Naive thymus-derived CD4-positive, alpha-beta T cell (primary cell): ENCODE data around the gene CBY2. TPM values are rescaled to one million over a fixed set of nuclear protein-coding genes. Genes with fewer than 3 reads are reported as not detected.

Source experiments
- ATAC-seq: fragments of 150-1000 bp; cut with Tn5 transposase; 2 replicates; pipeline ENCODE4 v1.10.0; 2021; ENCODE audit warnings: mild to moderate bottlenecking, moderate library complexity
- CTCF ChIA-PET: fragments of 350-600 bp; sonication (Branson Sonifier 250); formaldehyde crosslinking; loops from one replicate; lab custom pipeline; 2021; ENCODE audit warnings: antibody characterized with exemption; lab: Charles Lee
- POLR2A ChIA-PET: fragments of 350-600 bp; sonication (Branson Sonifier 250); formaldehyde crosslinking; loops from one replicate; lab custom pipeline; 2021; ENCODE audit warnings: antibody characterized with exemption, inconsistent platforms; lab: Charles Lee
- DNase-seq, 9 donors: peaks; one replicate each; pipeline versions ENCODE4 v3.0.0 to v3.0.0-alpha.2; 2020 to 2022; ENCODE audit warnings: mixed read lengths in 1 of 9
- H3K27ac ChIP-seq: one replicate; pipeline ENCODE4 v1.7.0; 2013; ENCODE audit warnings: mild to moderate bottlenecking, low read depth, low read length, moderate library complexity
- H3K27me3 ChIP-seq, 2 donors: one replicate each; pipeline ENCODE4 v1.7.0; 2013; ENCODE audit warnings: low read length in 2 of 2, mild to moderate bottlenecking in 2 of 2, moderate library complexity in 2 of 2; ENCODE audit not compliant: control insufficient read depth in 2 of 2, insufficient read depth in 2 of 2
- H3K36me3 ChIP-seq, 3 experiments: 1 replicate in 2 of 3; 2 replicates in 1 of 3; pipeline ENCODE4 v1.7.0; 2013; ENCODE audit warnings: low read length in 3 of 3, mild to moderate bottlenecking in 3 of 3, moderate library complexity in 1 of 3; ENCODE audit not compliant: insufficient read depth in 3 of 3, control insufficient read depth in 2 of 3
- H3K4me1 ChIP-seq, 2 donors: one replicate each; pipeline ENCODE4 v1.7.0; 2013; ENCODE audit warnings: low read length in 2 of 2, mild to moderate bottlenecking in 2 of 2, moderate library complexity in 1 of 2; ENCODE audit not compliant: control insufficient read depth in 2 of 2, insufficient read depth in 2 of 2
- H3K4me3 ChIP-seq: 2 replicates; pipeline ENCODE4 v1.7.0; 2013; ENCODE audit warnings: mild to moderate bottlenecking, low read length
- H3K9me3 ChIP-seq, 3 experiments: 1 replicate in 2 of 3; 2 replicates in 1 of 3; pipeline ENCODE4 v1.7.0; 2013; ENCODE audit warnings: low read length in 3 of 3; ENCODE audit not compliant: control insufficient read depth in 2 of 3
- H3K27ac Mint-ChIP-seq, 9 donors: one replicate each; pipeline ENCODE4 v1.8.0; 2020 to 2022; ENCODE audit warnings: mixed read lengths in 9 of 9, mild to moderate bottlenecking in 8 of 9, moderate library complexity in 5 of 9, inconsistent platforms in 2 of 9
- H3K27me3 Mint-ChIP-seq, 5 donors: one replicate each; pipeline ENCODE4 v1.8.0; 2021 to 2022; ENCODE audit warnings: mixed read lengths in 5 of 5, mild to moderate bottlenecking in 1 of 5
- H3K36me3 Mint-ChIP-seq, 5 donors: one replicate each; pipeline ENCODE4 v1.8.0; 2020 to 2022; ENCODE audit warnings: mixed read lengths in 5 of 5, mild to moderate bottlenecking in 3 of 5, inconsistent platforms in 1 of 5
- H3K4me1 Mint-ChIP-seq, 7 donors: one replicate each; pipeline ENCODE4 v1.8.0; 2020 to 2022; ENCODE audit warnings: mixed read lengths in 7 of 7, mild to moderate bottlenecking in 3 of 7, inconsistent platforms in 1 of 7
- H3K4me3 Mint-ChIP-seq, 10 donors: one replicate each; pipeline ENCODE4 v1.8.0; 2020 to 2022; ENCODE audit warnings: mild to moderate bottlenecking in 10 of 10, mixed read lengths in 10 of 10, moderate library complexity in 6 of 10, inconsistent platforms in 2 of 10
- H3K9me3 Mint-ChIP-seq, 11 donors: one replicate each; pipeline ENCODE4 v1.8.0; 2020 to 2022; ENCODE audit warnings: mixed read lengths in 11 of 11, mild to moderate bottlenecking in 4 of 11, inconsistent platforms in 1 of 11, moderate library complexity in 1 of 11
- intact Hi-C, 2 donors: fragments of 100-400 bp; cut with micrococcal nuclease; formaldehyde crosslinking; loops; one replicate each; pipeline ENCODE4 v1.15.1; 2023
- polyA plus RNA-seq, 2 donors: library from polyadenylated mRNA; unstranded; fragments of 300-500 nt; fragmentation: Illumina TruSeq; gene quantifications; one replicate each; pipeline ENCODE4 v1.2.3, GENCODE V29; 2021
- total RNA-seq, 6 experiments: library from RNA in 5 of 6; stranded (reverse) in 5 of 6; gene quantifications; 1 replicate in 5 of 6; 2 replicates in 1 of 6; pipeline ENCODE4 v1.2.3 and lab custom pipeline; 2021 to 2026

Gene CBY2
- total and polyA plus RNA-seq, 7 experiments from 2014 or later: 0.40 TPM; not detected in 6

GRCh38 chr13:45695198-45695730 lies 6.9 kb upstream of the CBY2 start:
- peaks cover 0 to 10% (median 0%) of the 10 kb centered on the region in 11 donors for H3K9me3 Mint-ChIP-seq
- no peaks in the 10 kb centered on the region for H3K36me3 ChIP-seq
- ChIA-PET CTCF (no interaction called here), POLR2A (no interaction called here)
- intact Hi-C loops: no loop called here
- no peak overlapping the region for H3K4me3 ChIP-seq
- peak; percentile 31 for ATAC-seq
- no peaks in the 10 kb centered on the region for H3K27me3 ChIP-seq
- H3K9me3 ChIP-seq: no peaks in the 10 kb centered on the region
- H3K27ac ChIP-seq: no peak overlapping the region
- H3K4me1 ChIP-seq: no peaks in the 10 kb centered on the region
- peaks cover 0 to 9% (median 8%) of the 10 kb centered on the region in 5 donors for H3K27me3 Mint-ChIP-seq
- peak overlapping the region in 1 of 9 donors; percentile 44 for H3K27ac Mint-ChIP-seq
- H3K36me3 Mint-ChIP-seq: peaks cover 0 to 5% (median 0%) of the 10 kb centered on the region in 5 donors
- no peaks in the 10 kb centered on the region for H3K4me1 Mint-ChIP-seq
- no peak overlapping the region for H3K4me3 Mint-ChIP-seq
- no peak for DNase-seq

- Mint-ChIP-seq H3K9me3 (peaks cover 0 to 7% (median 0%) of the 10 kb centered on the region in 11 donors), H3K4me1 (peaks cover 0 to 3% (median 0%) of the 10 kb centered on the region in 7 donors), H3K4me3 (no peak overlapping the region), H3K36me3 (peaks cover 0 to 2% (median 0%) of the 10 kb centered on the region in 5 donors), H3K27ac (no peak overlapping the region), H3K27me3 (peaks cover 0 to 8% (median 0%) of the 10 kb centered on the region in 5 donors)
- intact Hi-C loops: no loop called here
- no peaks in the 10 kb centered on the region for H3K4me1 ChIP-seq
- H3K36me3 ChIP-seq: no peaks in the 10 kb centered on the region
- no peaks in the 10 kb centered on the region for H3K9me3 ChIP-seq
- no peak overlapping the region for H3K4me3 ChIP-seq
- no peak for ATAC-seq
- POLR2A ChIA-PET: no interaction called here
- no peaks in the 10 kb centered on the region for H3K27me3 ChIP-seq
- CTCF ChIA-PET: no interaction called here
- no peak for DNase-seq
- no peak overlapping the region for H3K27ac ChIP-seq
Measured at GRCh38 chr13:45696610-45697226, 5.4 kb upstream of the CBY2 start.

DNA sequence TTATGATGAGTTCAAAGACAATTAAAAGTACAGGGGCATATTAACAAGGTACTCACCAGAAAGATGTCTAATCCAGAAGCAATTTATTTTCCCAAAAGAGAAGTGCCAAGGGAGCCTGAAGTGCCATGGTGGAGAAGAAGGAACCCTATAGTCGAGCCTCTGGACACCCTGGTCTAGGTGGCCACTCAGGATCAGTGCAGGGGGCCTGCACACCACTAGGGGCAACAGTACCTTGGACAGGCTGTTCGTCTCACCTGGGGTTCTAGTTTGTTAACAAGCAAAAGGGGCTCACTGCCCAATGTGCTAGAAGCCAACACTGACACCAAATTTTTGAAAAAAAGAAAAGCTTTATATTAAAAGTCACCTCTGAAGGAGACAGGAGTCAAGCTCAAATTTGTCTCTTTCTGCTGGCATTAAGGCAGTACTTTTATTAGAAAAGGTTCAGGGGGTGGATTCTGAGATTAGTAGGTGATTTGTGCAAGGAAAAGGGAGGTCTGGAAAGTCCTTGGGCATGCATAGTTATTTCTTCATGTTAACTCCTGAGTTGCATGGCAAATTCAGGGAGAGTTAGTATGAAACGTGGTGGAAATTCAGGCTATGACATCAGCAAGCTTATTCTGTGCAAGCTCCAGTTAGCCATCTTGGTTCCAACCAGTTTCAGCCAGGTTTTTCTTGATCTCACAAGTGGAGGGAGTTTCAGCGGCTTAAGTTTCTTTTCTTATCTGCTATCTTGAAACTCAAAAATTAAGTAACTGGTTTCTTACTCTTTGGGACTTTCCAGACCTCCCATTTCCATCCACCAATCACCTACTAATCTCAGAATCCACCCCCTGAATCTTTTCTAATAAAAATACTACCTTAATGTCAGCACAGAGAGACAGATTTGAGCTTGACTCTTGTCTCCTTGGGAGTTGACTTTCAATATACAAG lies 884 bp upstream of the CBY2 start:
- H3K4me3 ChIP-seq: no peak overlapping the region
- Mint-ChIP-seq H3K27me3 (peaks cover 0 to 11% (median 0%) of the 10 kb centered on the region in 5 donors), H3K27ac (no peak overlapping the region), H3K9me3 (peaks cover 0 to 3% (median 0%) of the 10 kb centered on the region in 11 donors), H3K4me3 (no peak overlapping the region), H3K36me3 (no peaks in the 10 kb centered on the region), H3K4me1 (peaks cover 0 to 3% (median 0%) of the 10 kb centered on the region in 7 donors)
- no peaks in the 10 kb centered on the region for H3K4me1 ChIP-seq
- ATAC-seq (peak; percentile 26), DNase-seq (peak in 1 of 9 donors; percentile 8)
- no peaks in the 10 kb centered on the region for H3K27me3 ChIP-seq
- H3K27ac ChIP-seq: no peak overlapping the region
- no peaks in the 10 kb centered on the region for H3K9me3 ChIP-seq
- H3K36me3 ChIP-seq: no peaks in the 10 kb centered on the region
- ChIA-PET POLR2A (no interaction called here), CTCF (no interaction called here)
- intact Hi-C loops: no loop called here

- Mint-ChIP-seq H3K27ac (no peak overlapping the region), H3K4me1 (peaks cover 0 to 3% (median 0%) of the 10 kb centered on the region in 7 donors), H3K9me3 (peaks cover 0 to 3% (median 0%) of the 10 kb centered on the region in 11 donors), H3K36me3 (no peaks in the 10 kb centered on the region), H3K4me3 (no peak overlapping the region), H3K27me3 (peaks cover 0 to 11% (median 0%) of the 10 kb centered on the region in 5 donors)
- H3K4me3 ChIP-seq: no peak overlapping the region
- no peaks in the 10 kb centered on the region for H3K36me3 ChIP-seq
- H3K4me1 ChIP-seq: no peaks in the 10 kb centered on the region
- ChIA-PET CTCF (no interaction called here), POLR2A (no interaction called here)
- intact Hi-C loops: no loop called here
- DNase-seq (no peak), ATAC-seq (no peak)
- H3K27ac ChIP-seq: no peak overlapping the region
- no peaks in the 10 kb centered on the region for H3K27me3 ChIP-seq
- H3K9me3 ChIP-seq: no peaks in the 10 kb centered on the region
Measured at GRCh38 chr13:45702869-45703391, 810 bp downstream of the CBY2 start.

DNA sequence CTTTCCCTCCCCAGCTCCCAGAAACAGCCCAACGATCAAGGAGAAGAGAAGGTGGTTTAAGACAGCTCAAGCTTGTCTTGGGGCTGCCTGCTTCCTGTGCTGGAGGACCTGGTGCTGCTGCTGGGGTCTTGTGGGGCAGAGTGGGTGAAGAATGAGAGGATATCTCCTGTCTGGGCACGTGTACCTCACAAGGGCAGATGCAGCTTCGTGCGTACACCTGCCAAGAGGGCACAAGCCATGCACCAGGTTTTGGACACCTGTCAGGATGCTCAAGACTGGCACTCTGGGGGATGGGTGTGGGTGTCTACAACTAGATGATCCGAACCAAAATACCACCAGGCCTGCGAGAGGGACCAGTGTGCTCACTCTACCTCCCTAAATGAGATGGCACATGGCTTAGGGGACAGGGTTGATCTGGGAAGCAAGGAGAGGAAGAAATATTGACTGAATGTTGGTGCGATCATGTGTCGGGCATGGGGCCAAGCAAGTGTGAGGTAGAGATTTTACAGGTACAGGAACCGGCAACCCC lies 2.2 kb downstream of the CBY2 start:
- Histone ChIP-seq H3K4me3 (no peak overlapping the region), H3K27me3 (no peaks in the 10 kb centered on the region), H3K9me3 (no peaks in the 10 kb centered on the region), H3K27ac (no peak overlapping the region), H3K36me3 (no peaks in the 10 kb centered on the region), H3K4me1 (no peaks in the 10 kb centered on the region)
- peaks cover 0 to 3% (median 0%) of the 10 kb centered on the region in 7 donors for H3K4me1 Mint-ChIP-seq
- H3K9me3 Mint-ChIP-seq: peaks cover 0 to 5% (median 0%) of the 10 kb centered on the region in 11 donors
- H3K27ac Mint-ChIP-seq: peak overlapping the region in 1 of 9 donors; percentile 7
- CTCF ChIA-PET: no interaction called here
- H3K27me3 Mint-ChIP-seq: peaks cover 0 to 7% (median 0%) of the 10 kb centered on the region in 5 donors
- intact Hi-C loops: no loop called here
- ATAC-seq: no peak
- H3K4me3 Mint-ChIP-seq: no peak overlapping the region
- no peak for DNase-seq
- POLR2A ChIA-PET: no interaction called here
- H3K36me3 Mint-ChIP-seq: no peaks in the 10 kb centered on the region

- ChIA-PET POLR2A (no interaction called here), CTCF (no interaction called here)
- H3K4me1 ChIP-seq: no peaks in the 10 kb centered on the region
- DNase-seq: no peak
- intact Hi-C loops: no loop called here
- H3K4me3 Mint-ChIP-seq: no peak overlapping the region
- H3K36me3 Mint-ChIP-seq: no peaks in the 10 kb centered on the region
- ATAC-seq: no peak
- H3K9me3 Mint-ChIP-seq: peaks cover 0 to 7% (median 0%) of the 10 kb centered on the region in 11 donors
- peaks cover 0 to 7% (median 0%) of the 10 kb centered on the region in 5 donors for H3K27me3 Mint-ChIP-seq
- no peaks in the 10 kb centered on the region for H3K9me3 ChIP-seq
- H3K27me3 ChIP-seq: no peaks in the 10 kb centered on the region
- H3K36me3 ChIP-seq: no peaks in the 10 kb centered on the region
- H3K27ac ChIP-seq: no peak overlapping the region
- H3K4me3 ChIP-seq: no peak overlapping the region
- H3K27ac Mint-ChIP-seq: no peak overlapping the region
- peaks cover 0 to 3% (median 0%) of the 10 kb centered on the region in 7 donors for H3K4me1 Mint-ChIP-seq
Measured at GRCh38 chr13:45704854-45705695, 3.0 kb downstream of the CBY2 start.
